Stimulated activated CD4-positive, alpha-beta T cell treated with anti-CD3 and anti-CD28 coated beads, Interleukin-15, amount 100 ng/mL, for 24 hours (primary cell): ENCODE results near the gene MVD.

Source experiments
- DNase-seq: peaks from one replicate; pipeline ENCODE4 v3.0.0-alpha.2; 2020

Gene MVD, protein sequence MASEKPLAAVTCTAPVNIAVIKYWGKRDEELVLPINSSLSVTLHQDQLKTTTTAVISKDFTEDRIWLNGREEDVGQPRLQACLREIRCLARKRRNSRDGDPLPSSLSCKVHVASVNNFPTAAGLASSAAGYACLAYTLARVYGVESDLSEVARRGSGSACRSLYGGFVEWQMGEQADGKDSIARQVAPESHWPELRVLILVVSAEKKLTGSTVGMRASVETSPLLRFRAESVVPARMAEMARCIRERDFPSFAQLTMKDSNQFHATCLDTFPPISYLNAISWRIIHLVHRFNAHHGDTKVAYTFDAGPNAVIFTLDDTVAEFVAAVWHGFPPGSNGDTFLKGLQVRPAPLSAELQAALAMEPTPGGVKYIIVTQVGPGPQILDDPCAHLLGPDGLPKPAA

GRCh38 chr16:88662843-88663606 lies at the start of gene MVD:
TSS of gene MVD (minus strand) at chr16:88663091. CDS start at chr16:88663080, 11 bp downstream.
- peak; percentile 98 for DNase-seq

DNA sequence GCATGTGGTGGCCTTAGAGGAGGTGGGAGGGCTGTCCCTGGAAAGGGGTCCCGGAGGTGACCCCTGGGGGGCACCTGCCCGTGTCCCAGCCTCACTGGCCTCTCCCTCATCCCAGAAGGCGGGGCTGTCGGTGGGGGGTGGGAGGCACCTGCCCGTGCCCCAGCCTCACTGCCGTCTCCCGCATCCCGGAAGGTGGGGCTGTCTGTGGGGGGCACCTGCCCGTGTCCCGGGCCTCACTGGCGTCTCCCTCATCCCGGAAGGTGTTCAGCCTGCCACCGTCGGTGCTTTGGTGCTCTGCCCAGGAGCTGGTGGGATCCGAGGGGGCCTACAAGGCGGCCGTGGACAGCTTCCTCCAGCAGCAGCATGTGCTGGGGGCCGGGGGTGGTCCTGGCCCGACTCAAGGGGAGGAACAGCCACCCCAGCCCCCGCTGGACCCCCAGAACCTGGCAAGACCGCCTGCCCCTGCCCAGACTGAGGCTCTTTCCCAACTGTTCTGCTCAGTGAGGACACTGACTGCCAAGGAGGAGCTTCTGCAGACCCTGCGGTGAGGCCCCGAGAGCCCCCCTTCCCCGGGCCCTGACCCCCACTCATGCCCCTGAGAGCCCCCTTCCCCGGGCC lies 49.6 kb upstream of the MVD start:
- no peak for DNase-seq

GRCh38 chr16:88711750-88712340 lies 49.0 kb upstream of the MVD start:
- DNase-seq, result no peak

GRCh38 chr16:88710556-88710955 lies 47.7 kb upstream of the MVD start:
- no peak for DNase-seq

- no peak for DNase-seq
These were observed 44.3 kb upstream of the MVD start for GRCh38 chr16:88706965-88707826.

GRCh38 chr16:88706229-88706964 lies 43.5 kb upstream of the MVD start, which contains the start of the genes CTU2 and RNF166:
TSS of gene CTU2 (plus strand) at chr16:88706503. CDS start at chr16:88706531, 28 bp downstream.
TSS of gene RNF166 (minus strand) at chr16:88706408. CDS start at chr16:88706325, 83 bp downstream.
- peak; percentile 96 for DNase-seq

GRCh38 chr16:88705801-88706228 lies 42.9 kb upstream of the MVD start:
- peak; percentile 43 for DNase-seq

- DNase-seq, result peak; percentile 37
These were observed 42.3 kb upstream of the MVD start for GRCh38 chr16:88705076-88705684.

DNA sequence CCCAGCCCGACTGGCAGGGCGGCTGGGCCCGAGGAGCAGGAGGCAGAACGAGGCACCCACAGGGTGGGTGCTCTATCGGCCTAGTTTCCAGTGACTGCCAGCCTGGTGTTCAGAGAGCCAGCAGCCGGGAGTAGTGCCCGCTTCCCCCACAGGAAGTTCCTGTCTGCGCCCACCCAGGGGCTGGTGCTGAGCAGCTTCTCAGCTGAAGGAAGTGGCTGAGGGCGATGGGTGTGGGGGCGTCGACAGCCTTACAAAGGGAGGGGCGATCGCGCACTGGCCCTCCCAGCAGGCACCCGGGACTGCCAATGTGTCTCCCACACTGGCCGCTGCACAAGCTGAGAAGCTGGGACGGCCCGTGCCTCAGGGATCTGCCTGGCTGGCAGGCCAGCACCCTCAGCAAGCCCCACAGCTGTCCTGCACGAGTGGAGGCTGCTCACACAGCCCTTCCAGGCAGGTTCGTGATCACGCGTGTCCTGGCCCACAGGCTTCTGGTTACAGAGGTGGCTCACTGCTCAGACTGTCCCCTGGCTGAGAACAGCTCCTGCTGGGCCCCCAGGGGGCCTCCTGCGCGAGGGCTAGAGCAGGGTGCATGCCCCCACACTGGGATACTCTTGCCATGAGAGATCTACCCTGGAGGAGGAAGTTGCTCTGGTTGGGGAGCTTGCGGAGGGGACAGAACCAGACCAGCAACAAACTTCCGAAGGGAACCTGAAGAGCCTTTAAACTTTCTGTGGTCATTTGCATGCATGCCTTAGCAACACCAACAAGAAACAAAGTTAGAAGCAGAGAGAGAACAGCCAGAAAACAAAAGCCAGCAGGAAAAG lies 40.8 kb upstream of the MVD start:
- peak; percentile 85 for DNase-seq

DNA sequence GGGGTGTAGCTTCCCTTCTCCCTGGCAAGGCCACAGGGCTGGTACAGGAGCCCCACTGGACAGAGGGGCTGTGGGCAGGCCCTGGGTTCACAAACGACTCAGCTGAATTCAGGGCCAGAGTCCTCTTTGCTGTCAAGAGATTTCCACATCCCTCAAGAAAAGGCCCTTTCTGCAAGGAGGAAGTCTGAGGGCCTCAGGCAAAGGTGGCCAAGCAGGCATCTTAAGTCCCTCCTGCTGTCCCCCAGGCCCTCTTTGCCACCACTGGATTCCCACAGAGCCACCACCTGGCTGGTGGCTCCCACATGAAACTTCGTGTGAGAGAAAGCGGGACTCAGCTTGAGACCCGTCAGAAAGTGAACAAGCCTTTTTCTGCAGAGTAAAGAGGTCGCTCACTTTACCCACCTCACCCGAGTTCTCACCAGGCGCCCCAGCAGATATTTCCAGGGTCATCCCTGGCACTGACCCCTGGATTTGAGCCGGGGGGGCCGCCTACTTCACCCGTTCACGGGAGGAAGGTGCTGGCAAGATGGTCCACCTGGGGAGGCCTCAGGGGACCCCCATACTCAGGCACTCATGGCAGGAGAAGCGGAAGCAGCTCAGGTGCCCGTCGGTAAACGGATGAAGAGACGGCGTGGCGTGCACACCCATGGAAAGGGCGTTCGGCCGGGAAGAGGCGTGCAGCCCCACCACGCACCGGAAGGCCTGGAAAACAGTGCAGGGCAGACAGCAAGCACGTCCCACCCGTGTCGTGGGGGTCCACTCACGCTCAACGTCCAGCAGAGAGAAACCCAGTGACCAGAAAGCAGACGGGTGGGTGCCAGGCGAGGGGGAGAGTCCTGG lies 39.7 kb upstream of the MVD start:
- peak; percentile 46 for DNase-seq

- peak; percentile 46 for DNase-seq
These were observed 38.9 kb upstream of the MVD start for GRCh38 chr16:88701581-88702370.

GRCh38 chr16:88700636-88701482 lies 38.0 kb upstream of the MVD start:
- DNase-seq, result peak; percentile 97

- DNase-seq, result no peak
These were observed 37.4 kb upstream of the MVD start for GRCh38 chr16:88700322-88700635.

- DNase-seq, result no peak
These were observed 36.3 kb upstream of the MVD start for GRCh38 chr16:88699180-88699579.

GRCh38 chr16:88698646-88699045 lies 35.8 kb upstream of the MVD start:
- no peak for DNase-seq

DNA sequence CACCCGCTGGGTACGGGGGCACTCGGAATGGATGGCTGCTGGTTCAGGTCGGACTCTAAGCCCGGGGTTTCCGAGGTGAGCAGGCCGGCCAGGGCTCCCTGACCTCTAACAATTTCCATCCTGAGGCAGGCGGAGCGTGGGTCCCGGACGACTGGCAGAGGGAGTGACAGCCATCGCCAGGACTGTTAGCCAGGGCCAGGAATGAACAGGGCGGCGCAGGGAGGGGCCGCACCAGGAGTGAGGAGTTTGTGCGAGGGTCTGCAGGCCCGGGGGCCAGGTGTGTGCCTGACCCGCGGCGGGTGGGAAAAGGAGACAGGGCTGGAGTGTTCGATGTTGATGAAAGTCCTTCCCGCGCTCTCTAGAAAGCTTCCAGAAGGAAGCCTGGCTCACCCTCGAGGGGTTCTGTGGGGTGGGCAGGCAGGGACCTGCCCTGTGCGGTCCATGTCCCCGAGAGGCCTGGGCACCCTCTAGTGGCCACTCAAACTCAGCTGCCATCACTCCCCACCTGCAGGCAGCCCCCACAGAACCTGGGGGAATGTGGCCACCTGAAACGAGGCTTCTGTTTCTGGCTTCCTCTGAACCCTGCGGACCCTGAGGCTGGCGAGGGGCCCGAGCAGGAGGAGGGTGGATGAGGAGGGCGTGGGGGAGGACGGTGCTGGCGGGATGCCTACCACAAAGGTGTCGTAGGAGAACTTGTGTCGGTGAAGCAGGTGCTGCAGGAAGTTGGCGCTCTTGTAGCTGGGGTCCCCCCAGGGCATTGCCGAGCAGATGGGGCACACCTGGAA lies 35.1 kb upstream of the MVD start:
- DNase-seq, result no peak
